Transverse colon (tissue), 4 donors: ENCODE data around the gene ORC2. TPM values are rescaled to one million over a fixed set of nuclear protein-coding genes. Genes with fewer than 3 reads are reported as not detected.
"Not testable (repeated sequence)": the region's sequence is repeated elsewhere in the genome, so short reads cannot be mapped to it uniquely, and the experiment has no call there.

Source experiments
- DNase-seq: peaks from one replicate; pipeline ENCODE4 v3.0.0-alpha.2; 2019
- H3K27ac ChIP-seq, 4 donors: fragments of 200-600 bp; sonication (generic); 2 replicates each; pipeline ENCODE4 v1.5.1; 2016 to 2018; ENCODE audit warnings: inconsistent platforms in 4 of 4
- H3K27me3 ChIP-seq: fragments of 200-600 bp; sonication (generic); 2 replicates; pipeline ENCODE4 v1.5.1; 2017; ENCODE audit warnings: inconsistent platforms
- H3K36me3 ChIP-seq, 4 donors: fragments of 200-600 bp; sonication (generic); 2 replicates each; pipeline ENCODE4 v1.5.1; 2017 to 2019; ENCODE audit warnings: inconsistent platforms in 4 of 4
- H3K4me1 ChIP-seq, 4 donors: fragments of 200-600 bp; sonication (generic); 2 replicates each; pipeline ENCODE4 v1.5.1; 2017 to 2020; ENCODE audit warnings: inconsistent platforms in 4 of 4
- H3K4me3 ChIP-seq, 4 donors: fragments of 200-600 bp; sonication (generic); 1 replicate in 1 of 4; 2 replicates in 3 of 4; pipeline versions ENCODE4 v1.5.1 to v1.6.1; 2017 to 2019; ENCODE audit warnings: inconsistent platforms in 4 of 4
- H3K9me3 ChIP-seq, 2 donors: fragments of 200-600 bp; sonication (generic); 2 replicates each; pipeline ENCODE4 v1.5.1; 2017 to 2019; ENCODE audit warnings: inconsistent platforms in 2 of 2
- CTCF ChIP-seq, 5 experiments: fragments of 200-600 bp in 3 of 5; fragments of 450-650 bp in 2 of 5; sonication (generic) in 3 of 5; IDR thresholded peaks; 1 replicate in 2 of 5; 2 replicates in 3 of 5; pipeline ENCODE4 v1.5.1; 2016 to 2017; ENCODE audit warnings: antibody characterized with exemption in 5 of 5, inconsistent platforms in 3 of 5, mild to moderate bottlenecking in 2 of 5, moderate library complexity in 1 of 5
- EP300 ChIP-seq: sonication (generic); formaldehyde crosslinking; IDR thresholded peaks from one replicate; pipeline ENCODE4 v1.6.1; 2017; ENCODE audit warnings: antibody characterized with exemption, low read depth
- POLR2A ChIP-seq: fragments of 450-650 bp; IDR thresholded peaks from one replicate; pipeline ENCODE4 v1.6.1; 2016; ENCODE audit warnings: antibody characterized with exemption, mild to moderate bottlenecking, moderate library complexity
- POLR2AphosphoS5 ChIP-seq, 3 donors: sonication (generic); formaldehyde crosslinking; IDR thresholded peaks; one replicate each; pipeline ENCODE4 v1.6.1; 2016; ENCODE audit warnings: antibody characterized with exemption in 3 of 3
- WGBS, 2 donors: methylation state at CpG; one replicate each; pipeline ENCODE4 v1.1.5; 2018; ENCODE audit warnings: low coverage in 1 of 2; 5-methylcytosine and 5-hydroxymethylcytosine counted together
- in situ Hi-C, 4 donors: fragments of 200-750 bp; cut with MboI; loops; one replicate each; pipeline versions ENCODE4 v1.15.0 to v1.15.1; 2017; ENCODE audit warnings: low sequenced_read_pairs in 3 of 4, low pct_ligation_motif_present in 1 of 4, low pct_unique_long_range_greater_than_20kb in 1 of 4
- intact Hi-C: fragments of 100-400 bp; cut with DNase I; formaldehyde crosslinking; loops from one replicate; pipeline ENCODE4 v1.15.1; 2023; ENCODE audit warnings: low total_unique reads
- total RNA-seq, 4 donors: library from RNA; depleted of rRNA; stranded (reverse); fragments of >200 nt; gene quantifications; one replicate each; pipeline ENCODE4 v1.1.0, GENCODE V29; 2016

ORC2 gene
- total RNA-seq, 4 donors from 2014 or later, result 15.1 to 30.5 (median 20.8) TPM

- intact Hi-C loops (loop anchor here (10.0 kb wide), 1 partner anchor 273 kb away; no protein-coding TSS in a partner anchor), in situ Hi-C loops (loop anchor here (10.0 to 25.0 kb wide), 5 partner anchors 161 to 486 kb away; partner anchors contain the start of genes HYCC2 (in 4 of the 4) and NDUFB3 (in 4 of the 4))
- no peaks in the 10 kb centered on the region for H3K27me3 ChIP-seq
- H3K9me3 ChIP-seq, result no peaks in the 10 kb centered on the region
- whole genome bisulfite sequencing, 2 donors, result 4 to 9% methylated on average over 4 of the region's 4 CpGs
- H3K4me3 ChIP-seq, result no peak overlapping the region
- H3K36me3 ChIP-seq, result peaks cover 0 to 49% (median 16%) of the 10 kb centered on the region in 4 donors
- TF ChIP-seq POLR2A, result no peak
- TF ChIP-seq POLR2AphosphoS5 (IDR thresholded peaks at IDR 0.05), result no peak
- TF ChIP-seq EP300, result no peak
- TF ChIP-seq CTCF (IDR thresholded peaks at IDR 0.05), result peak; percentile 58 to 89 (median 80)
- DNase-seq, result peak; percentile 67
- H3K27ac ChIP-seq, result no peak overlapping the region
- H3K4me1 ChIP-seq, result no peaks in the 10 kb centered on the region
Observed at GRCh38 chr2:200901459-200902072, 61.9 kb downstream of the ORC2 start.

GRCh38 chr2:200899482-200899881, 64.0 kb downstream of the ORC2 start:
- Histone ChIP-seq H3K27ac (no peak overlapping the region), H3K36me3 (peaks cover 0 to 55% (median 19%) of the 10 kb centered on the region in 4 donors), H3K27me3 (no peaks in the 10 kb centered on the region), H3K4me1 (no peaks in the 10 kb centered on the region), H3K4me3 (no peak overlapping the region), H3K9me3 (no peaks in the 10 kb centered on the region)
- in situ Hi-C loops (no loop called here), intact Hi-C loops (no loop called here)
- TF ChIP-seq POLR2A (no peak), EP300 (no peak)
- DNase-seq, result no peak

- H3K9me3 ChIP-seq, result no peaks in the 10 kb centered on the region
- in situ Hi-C loops (no loop called here), intact Hi-C loops (loop anchor here (2.0 kb wide), 1 partner anchor 78 kb away; the partner anchor contains the start of gene BZW1)
- peak; percentile 97 for DNase-seq
- 0% methylated on average over 4 to 50 of the region's 50 CpGs for WGBS, 2 donors
- peak within 1 kb of the TSS; percentile 51 to 73 (median 64) for H3K4me3 ChIP-seq
- H3K36me3 ChIP-seq, result peaks cover 0 to 20% (median 3%) of the 10 kb centered on the region in 4 donors
- peak within 1 kb of the TSS; percentile 94 to 98 (median 96) for H3K27ac ChIP-seq
- TF ChIP-seq POLR2AphosphoS5 (IDR thresholded peaks at IDR 0.05) (peak; percentile 79 to 81 (median 80)), EP300 (no peak), POLR2A (peak; percentile 81), CTCF (IDR thresholded peaks at IDR 0.05) (peak in 1 of 5 experiments; percentile 21)
- H3K4me1 ChIP-seq, result peaks cover 8 to 24% (median 14%) of the 10 kb centered on the region in 4 donors
- H3K27me3 ChIP-seq, result no peaks in the 10 kb centered on the region
Observed at GRCh38 chr2:200888704-200889625, 74.5 kb downstream of the ORC2 start, which contains the start of the genes NIF3L1 and PPIL3. TSS of gene NIF3L1 (plus strand) at chr2:200889371. CDS start at chr2:200891944, 2,573 bp downstream. TSS of gene PPIL3 (minus strand) at chr2:200889077. CDS start at chr2:200887615, 1,462 bp downstream.

- in situ Hi-C loops, H3K4me1 ChIP-seq, H3K9me3 ChIP-seq, H3K27me3 ChIP-seq, H3K4me3 ChIP-seq, intact Hi-C loops, H3K27ac ChIP-seq, DNase-seq: not testable (repeated sequence)
- 85% methylated on average over 2 of the region's 2 CpGs; no CpG with 5 or more reads in 1 of the 2 donors for WGBS, 2 donors
- H3K36me3 ChIP-seq, result peaks cover 0 to 63% (median 22%) of the 10 kb centered on the region in 4 donors
Observed at GRCh38 chr2:200881715-200882249, 81.7 kb downstream of the ORC2 start.
